ENCODE measurements around the gene C1QTNF1.
"Not testable (repeated sequence)": the region's sequence is repeated elsewhere in the genome, so short reads cannot be mapped to it uniquely, and the experiment has no call there.

The C1QTNF1 gene

GRCh38 chr17:79026376-79027273, 2.7 kb downstream of the C1QTNF1 start:
- DNase-seq, result no peak

- no peak for DNase-seq
Observed at GRCh38 chr17:79027274-79027924, 3.4 kb downstream of the C1QTNF1 start.

GRCh38 chr17:79027925-79028491, 4.0 kb downstream of the C1QTNF1 start:
- DNase-seq, result no peak

- no peak for DNase-seq
Observed at GRCh38 chr17:79028496-79029326, 4.7 kb downstream of the C1QTNF1 start.

- no peak for DNase-seq
Observed at GRCh38 chr17:79029327-79030009, 5.5 kb downstream of the C1QTNF1 start.

- not testable (repeated sequence) for DNase-seq
Observed at GRCh38 chr17:79030636-79031035, 6.7 kb downstream of the C1QTNF1 start.

GRCh38 chr17:79031996-79032875, 8.3 kb downstream of the C1QTNF1 start:
- DNase-seq, result no peak

GRCh38 chr17:79033046-79033616, 9.2 kb downstream of the C1QTNF1 start:
- no peak for DNase-seq

GRCh38 chr17:79033741-79034501, 10.0 kb downstream of the C1QTNF1 start:
- no peak for DNase-seq

- DNase-seq, result no peak
Observed at GRCh38 chr17:79034931-79035485, 11.0 kb downstream of the C1QTNF1 start.

GRCh38 chr17:79035686-79036085, 11.7 kb downstream of the C1QTNF1 start:
- no peak for DNase-seq

GRCh38 chr17:79036181-79036580, 12.2 kb downstream of the C1QTNF1 start:
- DNase-seq, result no peak

GRCh38 chr17:79036596-79036995, 12.6 kb downstream of the C1QTNF1 start:
- no peak for DNase-seq

GRCh38 chr17:79038545-79039135, 14.7 kb downstream of the C1QTNF1 start:
- DNase-seq, result no peak

- DNase-seq, result no peak
Observed at GRCh38 chr17:79039171-79039570, 15.2 kb downstream of the C1QTNF1 start.

GRCh38 chr17:79039886-79040285, 15.9 kb downstream of the C1QTNF1 start:
- DNase-seq, result no peak

- no peak for DNase-seq
Observed at GRCh38 chr17:79041041-79041570, 17.1 kb downstream of the C1QTNF1 start.

GRCh38 chr17:79041723-79042420, 17.9 kb downstream of the C1QTNF1 start:
- no peak for DNase-seq

Measured in hematopoietic multipotent progenitor cell treated with erythropoietin and hydrocortisone succinate and interleukin-3 and kit ligand, for 4 days (in vitro differentiated cells).